ENCODE results near the gene MAN2A2.

GRCh38 chr15:90857883-90858443, 45.1 kb upstream of the MAN2A2 start:
- TF ChIP-seq POLR2A (IDR thresholded peaks at IDR 0.05), result no peak
- TF ChIP-seq CTCF (IDR thresholded peaks at IDR 0.05), result no peak

Data from stomach (tissue), 4 donors.